Erythroblast (primary cell): Measurements from ENCODE around the gene EDAR.

ENCODE experiments used
- GATA1 ChIP-seq: IDR thresholded peaks from 2 replicates; pipeline ENCODE4 v1.6.1; 2011; ENCODE audit warnings: low read depth, mild to moderate bottlenecking, control low read depth, low read length, moderate library complexity
- POLR2A ChIP-seq: IDR thresholded peaks from 2 replicates; pipeline ENCODE4 v1.6.1; 2011; ENCODE audit warnings: mild to moderate bottlenecking, low read length

DNA sequence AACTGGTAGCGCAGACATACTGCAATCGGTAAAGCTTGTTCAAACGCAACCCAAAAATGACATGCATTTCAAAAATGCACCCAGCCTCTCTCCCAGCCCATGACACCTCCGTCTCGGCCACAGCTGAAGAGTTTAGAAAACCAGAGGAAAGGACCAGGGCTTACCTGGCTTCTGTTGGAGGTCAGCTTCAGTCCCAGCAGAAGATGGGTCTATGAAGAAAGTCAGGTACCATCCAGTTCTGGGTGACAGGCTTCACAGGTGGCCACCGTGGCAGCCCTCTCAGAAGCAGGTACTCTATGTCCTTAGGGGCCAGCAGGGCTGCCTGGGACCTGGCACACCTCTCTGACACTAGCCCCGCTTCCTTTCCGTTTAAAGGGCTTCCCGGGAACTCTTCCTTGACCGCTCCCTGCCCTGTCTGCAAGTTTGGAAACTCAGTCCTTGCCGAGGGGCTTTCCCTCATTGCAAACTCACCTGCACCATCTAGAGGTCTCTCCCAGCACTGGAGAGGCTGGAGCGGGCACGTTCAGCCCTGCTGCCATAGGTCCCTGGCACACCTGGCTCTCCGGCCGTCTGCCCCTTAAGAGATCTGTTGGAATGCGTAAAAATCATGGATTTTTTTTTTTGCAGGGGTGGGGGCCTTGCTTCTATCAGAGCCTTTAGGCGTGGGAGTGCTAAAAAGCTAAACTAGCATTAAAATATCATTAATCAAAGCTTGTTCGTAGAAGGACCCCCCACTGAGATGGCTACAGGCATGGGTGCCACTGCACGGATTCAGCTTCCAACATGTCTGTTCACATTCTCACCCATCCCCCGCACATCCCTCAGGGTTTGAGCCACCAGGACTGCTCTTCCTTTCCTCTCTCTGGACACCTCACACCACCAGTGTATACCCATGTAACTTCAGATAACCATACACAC, at the start of gene EDAR:
- no peak for TF ChIP-seq POLR2A
- TF ChIP-seq GATA1 = no peak
